Omental fat pad (tissue), 4 donors: ENCODE measurements around the gene ARL8A. TPM values are rescaled to one million over a fixed set of nuclear protein-coding genes. Genes with fewer than 3 reads are reported as not detected.

Experiments
- ATAC-seq: fragments of 150-250 bp; one replicate; pipeline ENCODE4 v1.9.1; 2016; ENCODE audit warnings: mild to moderate bottlenecking, moderate library complexity; ENCODE audit not compliant: low FRiP score
- DNase-seq: peaks from one replicate; pipeline ENCODE4 v3.0.0-alpha.2; 2019; ENCODE audit warnings: low spot score
- CTCF ChIP-seq, 3 donors: fragments of 450-650 bp; IDR thresholded peaks; one replicate each; pipeline ENCODE4 v1.5.1; 2016 to 2017; ENCODE audit warnings: antibody characterized with exemption in 3 of 3, mild to moderate bottlenecking in 3 of 3, moderate library complexity in 2 of 3
- small RNA-seq: library from RNA; depleted of rRNA; stranded (forward); fragments of <200 nt; gene quantifications from one replicate; pipeline ENCODE3, GENCODE V24; 2016
- total RNA-seq, 4 donors: library from RNA; depleted of rRNA; stranded (reverse); fragments of >200 nt; gene quantifications; one replicate each; pipeline ENCODE4 v1.1.0, GENCODE V29; 2016

ARL8A gene
- total RNA-seq, 4 donors from 2014 or later: 31.1 to 61.8 (median 43.0) TPM

- no peak for TF ChIP-seq CTCF (IDR thresholded peaks at IDR 0.05)
- no peak for ATAC-seq
Measured at GRCh38 chr1:202090994-202091393, 53.5 kb downstream of the ARL8A start.

GRCh38 chr1:202088206-202088605, 56.3 kb downstream of the ARL8A start:
- no peak for DNase-seq
- ATAC-seq: no peak
- no peak for TF ChIP-seq CTCF (IDR thresholded peaks at IDR 0.05)

More at GRCh38 chr1:202090994-202091393, 53.5 kb downstream of the ARL8A start:
- DNase-seq: no peak

GRCh38 chr1:202086579-202087350, 57.8 kb downstream of the ARL8A start:
- ATAC-seq (no peak), DNase-seq (no peak)
- TF ChIP-seq CTCF (IDR thresholded peaks at IDR 0.05): no peak

GRCh38 chr1:202085682-202086373, 58.7 kb downstream of the ARL8A start:
- DNase-seq (no peak), ATAC-seq (peak; percentile 30)
- TF ChIP-seq CTCF (IDR thresholded peaks at IDR 0.05): no peak

GRCh38 chr1:202084791-202085681, 59.5 kb downstream of the ARL8A start:
- ATAC-seq (peak; percentile 38), DNase-seq (no peak)
- no peak for TF ChIP-seq CTCF (IDR thresholded peaks at IDR 0.05)

Small RNAs within 50 kb of the gene (small RNA-seq; reads per million reads assigned to genes)
- gene CRIP1P3: not detected

Other genes starting within 250 kb of the ARL8A start
- 100 to 1,000 TPM in 1 of 4 donors, 10 to 100 TPM in 3; 30.2 to 124 (median 35.8) TPM for gene LMOD1, start 198.2 kb downstream of the ARL8A start, total RNA-seq
- gene TIMM17A, start 189.2 kb downstream of the ARL8A start, total RNA-seq: 10 to 100 TPM; 19.7 to 55.4 (median 38.4) TPM
- 10 to 100 TPM; 37.2 to 77.6 (median 45.8) TPM for gene RNPEP, start 162.1 kb downstream of the ARL8A start, total RNA-seq
- gene ELF3, start 134.2 kb downstream of the ARL8A start, total RNA-seq: 10 to 100 TPM in 1 of 4 donors, 1 to 10 TPM in 1, under 1 TPM in 2; 0.47 to 23.0 (median 1.8) TPM
- gene GPR37L1, start 21.8 kb downstream of the ARL8A start, total RNA-seq: under 1 TPM in 1 of 4 donors, not detected in 3; 0.16 TPM
- gene PTPN7, start 15.9 kb upstream of the ARL8A start, total RNA-seq: 10 to 100 TPM in 1 of 4 donors, 1 to 10 TPM in 3; 2.9 to 14.4 (median 4.6) TPM
- under 1 TPM in 2 of 4 donors, not detected in 2; 0.28 to 0.32 TPM for gene LGR6, start 49.1 kb upstream of the ARL8A start, total RNA-seq
- 1 to 10 TPM; 2.3 to 5.2 (median 3.2) TPM for gene UBE2T, start 197.2 kb upstream of the ARL8A start, total RNA-seq
- 10 to 100 TPM; 44.5 to 92.1 (median 53.7) TPM for gene PPP1R12B, start 204.0 kb upstream of the ARL8A start, total RNA-seq